GM21515 (cell line): Measurements from ENCODE around the gene SSBP4.
"Not testable (repeated sequence)": the region's sequence is repeated elsewhere in the genome, so short reads cannot be mapped to it uniquely, and the experiment has no call there.

Experiments
- ATAC-seq: cut with Tn5 transposase; IDR thresholded peaks from one replicate; pipeline ENCODE4 v1.9.1; 2021; ENCODE audit not compliant: unreplicated experiment

Gene SSBP4

DNA sequence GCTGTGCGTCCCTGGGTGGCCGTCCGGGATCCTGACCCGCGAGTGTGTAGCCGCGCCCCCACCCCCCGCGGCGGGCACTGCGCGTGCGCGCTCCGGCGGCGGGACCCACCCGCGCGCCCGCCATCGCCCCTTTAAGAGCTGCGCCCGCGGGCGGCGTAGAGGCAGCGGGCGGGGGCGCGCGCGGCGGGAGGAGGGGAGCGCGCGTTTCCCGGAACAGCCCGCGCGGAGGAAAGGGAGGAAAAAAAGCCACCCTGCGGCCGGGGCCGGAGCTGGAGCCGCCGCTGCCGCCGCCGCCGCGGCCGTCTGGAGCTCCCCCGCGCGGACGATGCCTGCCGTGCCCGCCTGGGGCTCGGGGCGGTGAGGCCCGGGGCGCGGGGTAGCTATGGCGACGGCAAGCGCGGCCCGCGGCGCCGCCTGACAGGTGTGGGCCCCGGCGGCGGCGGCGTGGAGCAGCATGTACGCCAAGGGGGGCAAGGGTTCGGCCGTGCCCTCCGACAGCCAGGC, at the start of gene SSBP4:
SSBP4 (plus strand) TSS at position 204 of the 504 bp plus-strand sequence; CDS start at position 455, 251 bp downstream.
- no peak for ATAC-seq

DNA sequence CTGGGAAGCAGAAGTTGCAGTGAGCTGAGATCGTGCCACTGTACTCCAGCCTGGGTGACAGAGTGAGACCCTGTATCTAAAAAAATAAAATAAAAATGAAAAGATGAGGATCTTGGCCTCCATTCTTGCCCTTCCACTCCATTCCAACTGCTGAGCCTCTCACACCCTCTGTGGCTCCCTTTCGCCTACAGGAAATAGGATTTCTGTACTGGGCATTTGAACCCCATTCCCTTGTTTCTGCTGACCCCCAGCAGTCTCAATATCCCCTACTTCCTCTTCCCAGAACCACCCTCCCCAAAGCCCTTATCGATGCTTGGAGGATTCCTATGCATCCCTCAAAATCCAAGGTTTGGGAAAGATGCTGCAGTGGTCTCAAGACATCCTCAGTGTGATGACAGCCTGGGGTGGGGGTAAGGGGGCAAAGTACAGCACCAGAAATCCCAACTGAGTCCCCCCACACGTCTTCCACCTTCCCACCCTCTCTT, 45.7 kb upstream of the SSBP4 start:
- no peak for ATAC-seq

DNA sequence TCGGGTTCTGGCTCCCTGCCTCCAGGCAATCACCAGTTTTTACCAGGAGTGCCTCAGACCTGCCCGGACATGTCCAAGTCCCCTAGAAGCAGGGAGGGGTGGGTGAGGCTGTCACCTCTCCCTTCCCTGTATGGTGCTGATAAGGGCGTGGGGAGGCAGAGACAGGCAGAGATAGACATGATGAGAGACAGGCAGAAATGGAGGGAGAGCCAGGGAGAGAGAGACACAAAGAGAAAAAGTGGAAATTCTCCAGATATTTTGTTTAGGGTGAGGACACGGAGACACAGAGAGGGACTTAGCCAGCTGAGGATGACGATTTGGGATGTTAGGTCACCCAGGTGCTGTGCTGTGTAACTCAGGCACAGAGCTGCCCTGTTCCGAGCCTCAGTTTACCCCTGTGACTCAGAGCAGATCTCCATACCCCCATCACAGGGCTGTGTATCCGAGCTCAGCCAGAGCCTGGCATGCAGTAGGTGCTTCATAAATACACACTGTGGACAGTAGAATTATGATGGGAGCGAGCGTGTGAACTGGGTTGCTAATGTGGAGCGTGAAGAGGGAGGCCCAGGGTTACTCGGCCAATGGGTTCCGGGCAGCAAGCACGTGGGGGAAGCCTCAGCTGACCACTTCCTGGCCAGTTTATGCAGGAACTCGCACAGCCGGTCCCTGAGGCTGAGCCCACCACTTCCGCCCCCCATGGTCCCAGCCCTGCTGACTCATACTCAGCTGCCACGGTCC, 45.1 kb upstream of the SSBP4 start:
- ATAC-seq, result peak; percentile 64

DNA sequence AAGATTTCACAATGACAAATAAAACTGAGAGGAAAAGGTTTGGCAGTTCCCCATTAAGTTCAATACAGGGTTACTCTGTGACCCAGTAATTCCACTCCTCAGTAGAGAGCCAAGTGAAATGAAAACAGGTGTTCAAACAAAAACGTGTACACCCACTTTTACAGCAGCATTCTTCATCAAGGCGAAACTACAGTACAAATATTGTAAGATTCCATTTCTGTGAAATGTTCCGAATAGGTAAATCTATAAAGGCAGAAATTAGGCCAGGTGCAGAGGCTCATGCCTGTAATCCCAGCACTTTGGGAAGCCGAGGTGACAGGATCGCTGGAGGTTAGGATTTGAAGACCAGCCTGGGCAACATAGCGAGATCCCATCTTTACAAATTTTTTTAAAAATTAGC, 42.2 kb upstream of the SSBP4 start:
- ATAC-seq, result no peak

DNA sequence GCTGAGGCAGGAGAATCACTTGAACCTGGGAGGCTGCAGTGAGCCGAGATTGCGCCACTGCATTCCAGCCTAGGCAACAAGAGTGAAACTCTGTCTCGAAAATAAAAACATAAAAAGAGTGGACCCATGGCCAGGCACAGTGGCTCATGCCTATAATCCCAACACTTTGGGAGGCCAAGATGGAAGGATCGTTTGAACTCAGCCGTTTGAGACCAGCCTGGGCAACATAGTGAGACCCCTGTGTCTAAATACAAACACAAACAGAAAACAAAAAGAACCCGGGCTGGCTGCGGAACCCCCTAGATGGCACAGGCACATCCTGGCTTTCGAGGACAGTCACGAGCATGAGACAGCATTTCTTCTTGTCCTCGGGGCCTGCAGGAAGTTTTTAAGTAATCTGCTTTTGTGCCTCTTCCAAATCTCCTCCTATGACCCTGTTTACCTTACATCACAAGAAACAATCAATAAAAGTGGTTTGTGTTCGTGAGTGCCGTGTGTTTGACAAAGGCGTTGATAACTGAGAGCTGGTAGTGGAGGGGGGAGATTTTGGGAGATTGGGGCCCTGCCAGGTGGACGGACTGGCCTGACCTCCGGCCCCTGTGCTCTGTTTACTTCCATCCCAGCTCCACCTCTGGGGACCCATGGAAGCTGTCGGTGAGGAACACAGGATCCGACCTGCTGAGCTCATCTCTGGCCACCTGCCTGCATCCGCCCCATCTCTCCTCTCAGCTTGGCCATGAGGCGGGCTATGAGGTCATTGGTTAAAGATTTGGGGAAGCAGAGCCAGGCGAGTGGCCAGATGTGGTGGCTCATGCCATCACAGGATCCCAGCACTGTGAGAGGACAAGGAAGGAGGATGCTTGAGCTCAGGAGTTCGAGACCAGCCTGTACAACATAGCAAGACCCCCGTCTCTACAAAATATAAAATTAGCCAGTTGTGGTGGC, 39.1 kb upstream of the SSBP4 start:
- no peak for ATAC-seq

DNA sequence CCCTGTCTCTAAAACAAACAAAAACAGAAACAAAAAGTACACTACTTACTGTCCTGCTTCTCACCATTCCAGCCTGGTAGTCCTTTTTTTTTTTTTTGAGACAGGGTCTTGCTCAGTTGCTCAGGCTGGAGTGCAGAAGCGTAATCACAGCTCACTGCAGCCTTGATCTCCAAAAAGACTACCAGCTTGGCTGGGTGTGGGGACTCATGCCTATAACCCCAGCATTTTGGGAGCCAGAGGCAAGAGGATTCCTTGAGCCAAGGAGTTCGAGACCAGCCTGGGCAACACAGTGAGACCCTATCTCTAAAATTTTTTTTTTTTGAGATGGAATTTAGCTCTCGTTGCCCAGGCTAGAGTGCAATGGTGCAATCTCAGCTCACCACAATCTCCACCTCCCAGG, 38.4 kb upstream of the SSBP4 start:
- ATAC-seq, result no peak

DNA sequence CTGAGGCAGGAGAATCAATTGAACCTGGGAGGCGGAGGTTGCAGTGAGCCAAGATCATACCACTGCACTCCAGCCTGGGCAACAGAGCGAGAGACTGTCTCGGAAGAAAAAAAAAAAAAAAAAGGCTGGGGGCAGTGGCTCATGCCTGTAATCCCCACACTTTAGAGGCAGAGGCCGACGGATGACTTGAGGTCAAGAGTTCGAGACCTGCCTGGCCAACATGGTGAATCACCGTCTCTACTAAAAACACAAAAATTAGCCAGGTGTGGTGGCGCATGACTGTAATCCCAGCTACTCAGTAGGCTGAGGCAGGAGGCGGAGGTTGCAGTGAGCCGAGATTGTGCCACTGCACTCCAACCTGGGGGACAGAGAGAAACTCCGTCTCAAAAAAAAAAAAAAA, 35.6 kb upstream of the SSBP4 start:
- not testable (repeated sequence) for ATAC-seq

DNA sequence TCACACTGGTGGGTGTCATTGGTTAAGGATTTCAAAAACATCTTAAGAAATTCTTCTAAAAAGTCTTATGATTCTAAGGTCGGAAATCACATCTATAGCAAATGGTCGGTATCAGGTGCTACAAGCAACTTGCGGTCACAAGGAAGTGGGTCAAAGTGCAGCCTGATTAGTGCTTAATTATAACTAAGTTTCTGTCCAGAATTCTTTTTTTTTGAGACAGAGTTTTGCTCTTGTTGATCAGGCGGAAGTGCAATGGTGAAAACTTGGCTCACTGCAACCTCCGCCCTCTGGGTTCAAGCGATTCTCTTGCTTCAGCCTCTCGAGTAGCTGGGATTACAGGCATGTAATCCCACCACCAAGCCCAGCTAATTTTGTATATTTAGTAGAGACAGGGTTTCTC, 34.4 kb upstream of the SSBP4 start:
- ATAC-seq, result no peak

DNA sequence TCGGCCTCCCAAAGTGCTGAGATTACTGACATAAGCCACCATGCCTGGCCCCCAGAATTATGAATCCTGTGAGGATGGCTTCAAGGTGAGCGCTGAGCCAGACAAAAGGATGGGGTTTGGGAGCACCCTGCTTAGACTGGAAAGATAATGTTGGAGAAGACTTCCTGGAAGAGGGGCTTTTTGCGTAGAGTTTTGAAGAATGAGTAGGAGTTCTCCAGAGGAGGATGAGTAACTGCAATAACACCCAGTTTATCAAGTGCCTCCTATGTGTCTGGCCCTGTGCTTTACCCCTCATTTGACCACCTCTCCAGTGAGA, 33.9 kb upstream of the SSBP4 start:
- ATAC-seq, result no peak

DNA sequence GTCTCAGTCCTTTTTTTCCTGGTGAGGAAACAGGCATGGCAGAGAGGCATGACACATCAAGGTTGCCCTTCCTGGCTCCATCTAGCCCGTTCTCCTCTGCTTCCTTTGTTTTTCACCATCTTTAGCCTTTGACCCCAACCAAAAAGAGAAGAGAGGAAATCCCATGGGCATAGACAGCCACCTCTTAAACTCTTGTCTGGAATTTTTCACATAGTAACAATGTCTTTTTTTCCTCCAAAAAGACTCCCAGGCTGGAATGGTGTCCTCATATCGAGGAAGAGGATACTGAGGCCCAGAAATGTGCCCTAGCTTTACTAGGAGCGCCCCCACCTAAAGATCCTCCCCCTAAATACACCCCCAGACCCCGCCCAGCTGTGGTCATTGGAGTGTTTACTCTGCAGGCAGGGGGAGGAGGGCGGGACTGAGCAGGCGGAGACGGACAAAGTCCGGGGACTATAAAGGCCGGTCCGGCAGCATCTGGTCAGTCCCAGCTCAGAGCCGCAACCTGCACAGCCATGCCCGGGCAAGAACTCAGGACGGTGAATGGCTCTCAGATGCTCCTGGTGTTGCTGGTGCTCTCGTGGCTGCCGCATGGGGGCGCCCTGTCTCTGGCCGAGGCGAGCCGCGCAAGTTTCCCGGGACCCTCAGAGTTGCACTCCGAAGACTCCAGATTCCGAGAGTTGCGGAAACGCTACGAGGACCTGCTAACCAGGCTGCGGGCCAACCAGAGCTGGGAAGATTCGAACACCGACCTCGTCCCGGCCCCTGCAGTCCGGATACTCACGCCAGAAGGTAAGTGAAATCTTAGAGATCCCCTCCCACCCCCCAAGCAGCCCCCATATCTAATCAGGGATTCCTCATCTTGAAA, 33.3 kb upstream of the SSBP4 start, which contains the start of gene GDF15:
GDF15 (plus strand) TSS at position 484 of the 868 bp plus-strand sequence; CDS start at position 516, 32 bp downstream.
- no peak for ATAC-seq

DNA sequence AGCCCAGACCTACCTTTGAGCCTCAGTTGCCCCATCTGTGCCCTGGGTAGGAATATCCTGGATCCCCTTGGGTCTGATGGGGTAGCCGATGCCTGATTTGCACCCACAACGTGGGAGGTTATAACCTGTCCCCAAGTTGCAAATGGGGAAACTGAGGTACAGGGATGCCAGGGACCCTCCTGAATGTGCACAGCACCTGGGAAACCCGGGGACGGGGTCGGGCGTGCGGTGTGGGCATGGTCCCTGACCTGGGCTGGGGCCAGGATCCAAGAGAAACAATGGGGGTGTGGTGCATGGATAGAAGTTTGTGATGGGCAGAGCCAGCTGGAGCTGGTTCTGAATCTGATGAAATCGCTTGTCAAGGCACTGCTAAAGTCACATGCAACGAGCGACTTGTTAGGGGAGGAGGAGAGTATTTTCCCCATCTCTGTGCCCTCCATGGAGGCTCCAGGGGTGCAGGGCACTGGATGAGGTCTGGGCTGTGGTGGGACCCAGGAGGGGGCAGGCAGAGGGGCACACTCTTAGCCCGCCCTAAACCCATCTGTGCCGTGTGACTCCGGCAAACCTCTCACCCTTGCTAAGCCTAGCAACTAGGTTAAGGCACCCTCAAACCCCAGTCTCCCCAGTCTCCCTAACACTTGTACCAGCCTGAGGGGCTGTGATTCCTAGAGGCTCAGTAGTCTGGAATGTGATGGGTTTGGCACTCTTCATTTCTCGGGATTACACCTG, 32.5 kb upstream of the SSBP4 start:
- no peak for ATAC-seq

DNA sequence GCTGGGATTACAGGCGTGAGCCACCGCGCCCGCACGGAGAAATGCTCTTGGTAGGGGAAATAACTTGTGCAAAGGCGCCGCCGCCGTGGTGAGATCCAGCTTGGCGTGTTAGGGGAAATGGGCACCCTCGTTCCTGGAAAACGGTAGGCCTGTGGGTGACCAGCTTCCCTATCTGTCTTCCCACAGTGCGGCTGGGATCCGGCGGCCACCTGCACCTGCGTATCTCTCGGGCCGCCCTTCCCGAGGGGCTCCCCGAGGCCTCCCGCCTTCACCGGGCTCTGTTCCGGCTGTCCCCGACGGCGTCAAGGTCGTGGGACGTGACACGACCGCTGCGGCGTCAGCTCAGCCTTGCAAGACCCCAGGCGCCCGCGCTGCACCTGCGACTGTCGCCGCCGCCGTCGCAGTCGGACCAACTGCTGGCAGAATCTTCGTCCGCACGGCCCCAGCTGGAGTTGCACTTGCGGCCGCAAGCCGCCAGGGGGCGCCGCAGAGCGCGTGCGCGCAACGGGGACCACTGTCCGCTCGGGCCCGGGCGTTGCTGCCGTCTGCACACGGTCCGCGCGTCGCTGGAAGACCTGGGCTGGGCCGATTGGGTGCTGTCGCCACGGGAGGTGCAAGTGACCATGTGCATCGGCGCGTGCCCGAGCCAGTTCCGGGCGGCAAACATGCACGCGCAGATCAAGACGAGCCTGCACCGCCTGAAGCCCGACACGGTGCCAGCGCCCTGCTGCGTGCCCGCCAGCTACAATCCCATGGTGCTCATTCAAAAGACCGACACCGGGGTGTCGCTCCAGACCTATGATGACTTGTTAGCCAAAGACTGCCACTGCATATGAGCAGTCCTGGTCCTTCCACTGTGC, 30.9 kb upstream of the SSBP4 start:
- peak; percentile 68 for ATAC-seq

DNA sequence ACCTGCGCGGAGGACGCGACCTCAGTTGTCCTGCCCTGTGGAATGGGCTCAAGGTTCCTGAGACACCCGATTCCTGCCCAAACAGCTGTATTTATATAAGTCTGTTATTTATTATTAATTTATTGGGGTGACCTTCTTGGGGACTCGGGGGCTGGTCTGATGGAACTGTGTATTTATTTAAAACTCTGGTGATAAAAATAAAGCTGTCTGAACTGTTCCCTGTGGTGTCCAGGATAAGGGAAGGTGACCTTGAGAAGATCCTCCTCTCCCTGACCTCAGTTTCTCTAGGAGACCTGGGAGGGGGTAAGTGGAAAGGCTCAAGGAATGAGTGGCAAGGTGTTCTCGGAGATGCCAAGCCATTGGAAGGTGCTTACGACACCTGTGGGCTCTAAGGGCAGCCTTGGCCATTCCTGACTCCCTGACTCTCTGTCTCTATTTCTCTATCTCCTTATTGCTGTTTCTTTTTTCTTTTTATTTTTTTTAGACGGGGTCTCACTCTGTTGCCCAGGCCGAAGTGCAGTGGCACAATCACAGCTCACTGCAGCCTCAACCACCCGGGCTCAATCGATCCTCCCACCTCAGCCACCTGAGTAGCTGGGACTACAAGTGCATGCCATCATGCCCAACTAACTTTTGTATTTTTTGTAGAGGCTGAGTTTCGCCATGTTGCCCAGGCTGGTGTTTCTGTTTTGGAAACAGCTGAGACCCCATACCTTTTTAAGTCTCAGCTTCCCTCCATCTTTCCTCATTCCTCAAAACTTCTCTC, 30.1 kb upstream of the SSBP4 start:
- no peak for ATAC-seq

DNA sequence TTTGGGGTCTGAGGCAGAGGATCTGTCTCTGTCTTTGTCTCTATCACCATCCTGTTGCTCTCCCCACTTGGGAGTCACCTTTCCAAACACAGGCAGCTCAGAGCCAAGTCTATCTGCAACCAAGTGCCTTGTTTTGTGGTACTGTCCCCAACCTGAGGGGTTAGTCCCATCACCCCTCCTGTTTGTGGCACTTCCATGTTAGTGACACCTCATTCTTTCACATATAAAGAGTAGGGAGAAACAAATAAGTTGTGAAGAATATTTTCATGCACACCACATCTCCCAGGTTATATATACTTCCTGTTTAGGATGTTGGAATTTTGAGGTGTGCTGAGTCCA, 29.5 kb upstream of the SSBP4 start:
- ATAC-seq, result no peak

DNA sequence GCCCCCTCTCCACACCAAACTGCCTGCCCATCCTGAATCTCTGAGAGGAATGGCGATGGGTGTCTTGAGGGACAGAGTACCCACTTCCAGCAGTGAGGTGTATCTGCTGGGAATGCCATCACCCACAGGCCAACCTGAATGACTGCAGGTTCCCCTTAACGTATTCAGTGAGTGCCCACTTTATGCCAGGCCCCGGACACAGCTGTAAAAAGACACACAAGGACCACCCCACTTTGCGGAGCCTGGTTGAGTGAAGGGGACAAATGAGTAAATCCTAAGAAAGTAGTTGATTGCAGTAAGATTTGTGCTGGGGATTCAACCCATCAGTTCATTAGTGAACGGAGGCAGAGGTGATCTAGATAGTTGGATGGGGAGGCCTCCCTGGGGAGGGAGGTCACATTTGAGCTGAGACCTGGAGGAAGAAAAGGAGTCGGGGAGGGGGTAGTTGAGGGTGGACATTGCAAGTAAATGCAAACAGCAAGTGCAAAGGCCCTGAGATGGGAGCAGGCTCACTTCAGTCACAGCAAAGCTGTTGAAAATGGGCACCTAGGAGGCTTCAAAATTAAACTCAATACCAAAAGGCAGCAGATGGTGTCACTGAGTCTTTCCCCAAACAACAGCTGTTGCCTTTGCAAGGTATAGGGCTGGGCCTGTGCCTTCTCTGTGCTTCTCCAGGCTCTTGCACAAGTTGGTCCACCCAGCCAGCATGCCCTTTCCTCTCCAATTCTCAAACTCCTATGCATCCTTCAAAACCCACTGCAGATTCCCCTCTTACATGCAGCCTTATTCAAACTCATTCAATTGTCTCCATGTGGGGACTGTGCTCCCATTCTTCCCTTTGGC, 28.9 kb upstream of the SSBP4 start:
- no peak for ATAC-seq

DNA sequence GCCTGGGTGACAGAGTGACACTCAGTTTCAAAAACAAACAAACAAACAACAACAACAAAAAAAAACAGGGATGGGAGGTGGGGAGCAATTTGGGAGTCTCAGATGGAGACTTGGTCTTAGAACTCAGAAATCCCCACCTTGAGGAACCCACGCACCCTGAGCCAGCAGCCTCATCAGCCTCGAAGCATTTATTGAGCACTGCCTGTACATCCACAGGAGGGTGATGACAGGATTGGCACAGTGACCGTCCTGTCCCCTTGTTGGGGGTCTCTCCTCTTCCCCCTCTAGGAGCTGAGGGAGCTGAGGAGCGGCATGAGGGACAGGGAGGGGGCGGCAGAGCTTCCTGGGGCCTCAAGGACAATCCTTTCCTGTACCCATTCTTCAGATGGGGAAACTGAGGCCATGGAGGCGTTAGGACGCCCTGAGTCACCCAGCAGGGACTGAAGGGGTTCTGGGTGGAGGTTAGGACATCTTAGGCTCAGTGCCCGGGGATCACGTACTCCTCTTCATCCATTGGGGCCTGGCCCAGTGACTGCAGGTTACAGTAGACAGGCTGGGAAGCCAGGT, 27.6 kb upstream of the SSBP4 start:
- no peak for ATAC-seq

DNA sequence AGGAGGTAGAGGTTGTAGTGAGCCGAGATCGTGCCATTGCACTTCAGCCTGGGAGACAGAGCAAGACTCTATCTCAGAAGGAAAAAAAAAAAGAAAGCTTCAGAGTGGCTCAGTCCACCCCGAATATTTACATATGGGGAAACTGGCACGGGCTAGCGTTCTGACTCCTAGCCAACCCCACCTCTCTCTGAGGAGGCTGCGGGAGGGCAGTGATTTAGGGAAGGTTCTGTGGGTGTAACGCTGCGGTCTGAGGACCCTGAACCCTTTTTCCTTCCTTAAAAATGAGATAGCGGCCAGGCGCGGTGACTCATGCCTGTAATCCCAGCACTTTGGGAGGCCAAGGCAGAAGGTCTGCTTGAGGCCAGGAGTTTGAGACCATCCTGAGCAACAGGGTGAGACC, 26.8 kb upstream of the SSBP4 start:
- ATAC-seq, result no peak
